OCI-M2 (cell line): ENCODE measurements around the gene TRIP13.
"Not testable (repeated sequence)": the region's sequence is repeated elsewhere in the genome, so short reads cannot be mapped to it uniquely, and the experiment has no call there.

ENCODE experiments used
- DNase-seq: peaks from one replicate; lab custom pipeline; 2025; ENCODE audit not compliant: unreplicated experiment; lab: John Stamatoyannopoulos, UW

TRIP13 gene

DNA sequence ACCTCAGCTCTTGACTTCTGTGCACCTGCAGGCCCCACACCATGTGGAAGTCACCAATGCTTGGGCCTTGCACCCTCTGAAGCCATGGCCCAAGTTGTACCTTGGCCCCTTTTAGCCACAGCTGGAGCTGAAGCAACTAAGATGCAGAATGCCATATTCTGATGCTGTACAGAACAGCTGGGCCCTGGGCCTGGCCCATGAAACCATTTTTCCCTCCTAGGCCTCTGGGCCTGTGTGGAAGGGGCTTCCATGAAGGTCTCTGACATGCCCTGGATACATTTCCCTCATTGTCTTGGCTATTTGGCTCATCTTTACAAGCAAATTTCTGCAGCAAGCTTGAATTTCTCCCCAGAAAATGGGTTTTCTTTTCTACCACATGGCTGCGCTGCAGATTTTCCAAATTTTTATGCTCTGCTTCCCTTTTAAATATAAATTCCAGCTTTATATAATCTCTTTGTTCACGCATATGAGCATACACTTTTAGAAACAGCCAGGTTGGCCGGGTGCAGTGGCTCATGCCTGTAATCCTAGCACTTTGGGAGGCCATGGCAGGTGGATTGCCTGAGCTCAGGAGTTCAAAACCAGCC lies 41.8 kb downstream of the TRIP13 start:
- DNase-seq = not testable (repeated sequence)

DNA sequence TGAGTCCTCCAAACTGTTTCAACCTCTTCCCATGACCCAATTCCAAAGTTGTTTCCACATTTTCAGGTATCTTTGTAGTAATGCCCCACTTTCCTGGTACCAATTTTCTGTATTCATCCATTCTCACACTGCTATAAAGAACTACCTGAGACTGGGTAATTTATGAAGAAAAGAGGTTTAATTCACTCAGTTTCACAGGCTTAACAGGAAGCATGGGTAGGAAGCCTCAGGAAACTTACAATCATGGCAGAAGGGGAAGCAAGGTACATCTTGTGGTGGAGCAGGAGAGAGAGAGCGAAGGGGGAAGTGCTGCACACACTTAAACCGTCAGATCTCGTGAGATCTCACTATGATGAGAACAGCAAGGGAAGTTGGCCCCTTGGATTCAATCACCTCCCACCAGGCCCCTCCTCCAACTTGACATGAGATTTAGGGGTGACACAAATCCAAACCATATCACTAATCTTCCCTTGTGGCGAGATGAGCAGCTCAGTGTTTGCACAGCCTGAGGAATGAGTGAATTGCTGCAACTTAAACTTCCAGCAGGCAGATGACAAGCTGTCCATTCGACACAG lies 42.9 kb downstream of the TRIP13 start:
- DNase-seq = no peak

- DNase-seq = no peak
Measured at GRCh38 chr5:936149-937144, 43.8 kb downstream of the TRIP13 start.

DNA sequence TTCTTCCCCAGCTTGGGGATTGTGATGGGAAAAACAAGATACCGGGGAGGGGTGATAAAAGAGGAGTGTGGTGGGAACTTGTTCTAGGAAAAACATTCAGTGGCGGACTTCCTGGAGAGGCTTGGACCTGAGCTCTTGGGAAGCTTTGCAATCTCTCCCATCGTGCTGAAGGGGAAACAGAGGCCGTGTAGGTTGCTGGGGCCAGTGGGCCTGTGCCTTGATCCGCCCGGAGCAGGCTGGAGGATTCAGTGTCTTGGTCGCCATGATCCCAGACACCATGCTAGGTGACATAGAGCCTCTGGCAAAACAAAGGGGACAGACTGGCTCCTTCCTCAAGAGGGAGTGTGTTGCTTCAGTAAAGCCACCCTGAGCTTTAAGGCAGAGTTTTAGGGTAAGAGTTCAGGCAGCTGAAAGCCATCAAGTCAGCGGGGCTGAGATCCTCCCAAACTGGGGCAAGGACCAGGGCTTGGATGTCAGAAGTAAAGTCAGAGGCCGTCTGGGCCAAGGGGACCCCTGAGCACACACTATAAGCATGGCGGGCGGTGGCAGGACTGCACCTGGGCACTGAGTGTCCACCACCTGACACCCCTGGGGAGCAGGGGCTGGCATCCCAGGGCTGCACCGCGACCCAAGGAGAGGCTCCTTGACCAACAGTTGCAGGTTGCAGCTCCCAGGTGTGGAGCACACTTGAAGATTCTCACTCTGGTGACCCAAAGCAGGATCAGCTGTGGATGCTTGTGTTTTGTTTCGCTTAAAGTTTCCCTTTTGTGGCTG lies 44.7 kb downstream of the TRIP13 start:
- no peak for DNase-seq

GRCh38 chr5:939368-939767 lies 46.7 kb downstream of the TRIP13 start:
- no peak for DNase-seq

DNA sequence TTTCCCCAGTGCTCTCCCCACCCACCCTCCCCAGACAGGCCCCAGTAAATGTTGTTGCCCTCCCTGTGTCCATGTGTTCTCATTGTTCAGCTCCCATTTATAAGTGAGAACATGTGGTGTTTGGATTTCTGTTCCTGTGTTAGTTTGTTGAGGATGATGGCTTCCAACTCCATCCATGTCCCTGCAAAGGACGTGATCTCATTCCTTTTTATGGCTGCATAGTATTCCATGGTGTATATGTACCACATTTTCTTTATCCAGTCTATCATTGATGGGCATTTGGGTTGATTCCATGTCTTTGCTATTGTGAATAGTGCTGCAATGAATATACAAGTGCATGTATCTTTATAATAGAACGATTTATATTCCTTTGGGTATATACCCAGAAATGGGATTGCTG lies 48.1 kb downstream of the TRIP13 start:
- DNase-seq = not testable (repeated sequence)

DNA sequence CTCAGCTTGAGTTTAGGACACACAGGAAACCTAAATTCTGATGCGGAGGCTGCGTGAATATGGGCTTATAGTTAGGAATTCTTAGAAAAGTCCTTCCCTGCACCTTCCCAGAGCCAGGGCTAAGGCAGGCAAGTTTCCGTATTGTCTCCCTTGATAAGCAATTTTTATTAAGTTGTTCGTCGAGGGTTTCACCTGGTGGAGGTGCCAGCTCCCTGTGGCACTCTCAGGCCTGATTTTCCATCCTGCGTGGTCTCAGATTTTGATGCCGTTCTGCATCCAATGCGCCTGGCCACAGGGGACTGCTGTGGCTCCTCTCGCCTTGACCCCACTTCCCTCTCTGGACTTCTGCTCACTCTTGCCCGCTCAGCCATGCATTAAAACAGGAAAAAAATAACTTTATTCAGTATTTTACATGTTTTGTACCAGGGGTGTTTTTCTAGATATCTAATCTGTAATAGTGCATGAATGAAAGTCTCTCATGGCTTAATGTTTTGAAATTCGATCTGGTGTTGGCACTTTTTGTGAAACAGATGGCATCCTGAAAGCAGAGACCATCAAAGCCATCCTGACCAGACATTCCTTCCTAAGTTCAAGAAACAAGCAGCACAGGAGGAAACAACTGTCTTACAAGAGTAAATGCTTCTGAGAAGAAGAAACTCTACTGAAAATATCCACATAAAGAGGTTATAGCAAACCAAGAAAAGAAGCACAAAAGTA lies 50.7 kb downstream of the TRIP13 start:
- DNase-seq = no peak

GRCh38 chr5:943918-944620 lies 51.4 kb downstream of the TRIP13 start:
- DNase-seq = no peak

DNA sequence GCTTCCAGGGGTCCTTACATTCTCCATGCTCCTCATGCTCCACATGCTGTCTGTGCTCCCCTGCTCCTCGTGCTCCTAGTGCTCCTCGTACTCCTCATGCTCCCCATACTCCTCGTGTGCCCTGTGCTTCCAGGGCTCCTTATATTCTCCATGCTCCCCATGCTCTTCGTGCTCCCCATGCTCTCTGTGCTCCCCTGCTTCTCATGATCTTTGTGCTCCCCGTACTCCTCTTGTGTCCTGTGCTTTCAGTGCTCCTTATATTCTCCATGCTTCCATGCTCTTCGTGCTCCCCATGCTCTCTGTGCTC lies 51.9 kb downstream of the TRIP13 start:
- no peak for DNase-seq

GRCh38 chr5:944992-945685 lies 52.5 kb downstream of the TRIP13 start:
- DNase-seq = no peak

DNA sequence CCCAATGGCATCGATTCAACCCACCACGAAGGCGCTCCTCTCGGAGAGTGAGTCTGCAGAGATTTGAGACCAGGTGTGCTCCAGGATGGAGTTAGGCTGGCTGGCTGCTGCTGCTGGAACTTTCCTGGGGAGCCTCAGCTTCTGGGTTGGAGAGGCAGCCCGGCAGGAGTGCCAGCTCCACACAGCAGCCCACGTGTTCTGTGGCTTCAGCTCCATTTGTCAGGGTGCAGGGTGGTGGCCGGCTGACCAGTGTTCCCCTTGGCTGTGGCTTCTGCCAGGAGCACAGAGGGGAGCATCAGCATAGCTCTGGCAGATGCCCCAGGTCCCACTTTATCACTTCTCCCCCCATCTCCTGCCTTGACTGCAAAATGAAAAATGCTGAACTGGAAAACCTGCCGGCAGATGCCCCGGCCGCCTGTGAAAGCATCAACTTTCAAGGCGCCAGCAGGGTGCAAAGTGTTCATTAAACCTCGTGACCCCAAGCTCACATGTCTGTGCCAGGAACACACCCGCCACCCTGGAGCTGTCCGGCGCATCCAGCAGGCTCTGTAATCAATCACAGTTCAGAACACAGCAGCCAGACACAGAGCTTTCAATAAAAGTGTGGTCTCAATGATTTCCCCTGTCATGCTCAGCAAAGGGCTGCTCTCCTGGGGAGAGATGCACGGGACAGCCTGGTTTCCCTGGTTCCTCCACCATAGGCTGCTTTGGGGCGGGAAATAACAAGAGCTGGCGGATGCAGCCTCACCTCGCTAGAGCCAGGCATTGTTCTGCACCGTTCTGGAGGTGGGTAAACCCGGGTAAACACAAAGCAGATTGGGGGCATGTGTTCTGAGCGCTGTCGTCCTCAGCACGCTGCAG lies 53.2 kb downstream of the TRIP13 start:
- no peak for DNase-seq

DNA sequence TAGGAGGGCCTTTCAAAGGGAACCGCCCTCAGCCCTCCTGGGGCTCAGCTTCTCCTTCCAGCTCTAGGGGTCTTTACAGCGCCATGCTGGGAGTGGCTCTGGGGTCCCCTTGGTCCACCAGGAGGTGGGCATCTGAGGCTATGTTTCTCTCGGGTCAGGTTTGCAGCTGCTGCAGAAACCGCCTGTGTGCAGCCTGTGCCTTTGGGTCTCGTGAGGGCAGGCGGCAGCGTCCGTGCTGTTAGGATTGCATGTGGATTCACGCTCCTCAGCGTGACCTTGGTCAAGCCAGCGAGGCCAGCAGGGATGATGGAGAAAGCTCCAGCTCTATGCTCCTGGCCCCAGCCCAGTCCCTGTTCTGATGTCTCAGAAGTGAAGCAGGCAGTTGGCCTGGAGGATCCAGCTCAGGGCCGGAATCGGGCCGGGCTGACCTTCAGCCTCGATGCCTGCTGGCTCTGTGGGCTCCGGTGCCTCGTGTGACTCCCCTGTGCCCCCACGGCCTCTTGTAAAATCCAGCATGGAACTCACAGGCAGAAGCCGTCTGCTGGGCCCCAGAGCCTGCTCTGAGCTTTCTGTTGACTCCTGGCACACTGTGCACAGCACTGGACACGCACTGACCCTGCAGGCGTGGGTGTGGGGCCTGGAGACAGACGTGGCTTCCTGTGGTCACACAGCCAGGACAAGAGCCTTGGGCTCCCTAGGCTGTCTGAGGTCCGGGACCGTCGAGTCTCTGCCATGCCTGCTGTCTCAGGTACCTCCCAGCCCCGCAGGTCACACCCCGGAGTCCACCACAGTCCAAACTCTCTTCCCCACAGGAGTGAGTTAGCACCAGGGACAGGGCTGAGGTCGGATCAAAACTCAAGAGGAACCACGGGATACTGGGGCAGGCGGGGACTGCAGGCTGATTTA lies 54.3 kb downstream of the TRIP13 start:
- DNase-seq = no peak

- no peak for DNase-seq
Measured at GRCh38 chr5:947626-948471, 55.2 kb downstream of the TRIP13 start.

- no peak for DNase-seq
Measured at GRCh38 chr5:948472-949274, 56.0 kb downstream of the TRIP13 start.

DNA sequence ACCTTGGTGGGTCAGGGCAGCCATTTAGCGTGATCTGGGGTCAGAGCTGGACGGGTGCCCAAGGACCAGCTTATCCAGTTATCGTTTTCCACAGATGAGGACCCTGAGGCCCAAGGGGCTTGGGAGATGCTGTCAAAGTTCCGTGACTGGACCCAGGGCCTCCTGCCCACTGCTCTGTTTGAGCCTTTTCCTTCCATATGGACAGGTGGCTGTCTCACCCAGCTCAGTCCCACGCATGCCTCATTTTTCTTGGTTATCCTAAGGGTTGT lies 56.5 kb downstream of the TRIP13 start:
- no peak for DNase-seq
